IPS-15b (cell line): ENCODE data around the gene SLC4A1.

Experiments used
- H3K27me3 ChIP-seq: one replicate; pipeline ENCODE4 v1.6.1; 2013; ENCODE audit warnings: low read length; ENCODE audit not compliant: control insufficient read depth, insufficient read depth
- H3K36me3 ChIP-seq: one replicate; pipeline ENCODE4 v1.6.1; 2013; ENCODE audit warnings: low read length; ENCODE audit not compliant: control insufficient read depth, insufficient read depth
- H3K4me1 ChIP-seq: one replicate; pipeline ENCODE4 v1.6.1; 2013; ENCODE audit warnings: mild to moderate bottlenecking, low read length; ENCODE audit not compliant: control insufficient read depth, insufficient read depth
- H3K4me3 ChIP-seq: one replicate; pipeline ENCODE4 v1.5.1; 2013; ENCODE audit warnings: low read depth, low read length
- H3K9ac ChIP-seq: one replicate; pipeline ENCODE4 v1.6.1; 2013; ENCODE audit warnings: low read depth, mild to moderate bottlenecking, low read length
- H3K9me3 ChIP-seq: one replicate; pipeline ENCODE4 v1.6.1; 2013; ENCODE audit warnings: mild to moderate bottlenecking, low read length; ENCODE audit not compliant: control insufficient read depth, insufficient read depth

The SLC4A1 gene

DNA sequence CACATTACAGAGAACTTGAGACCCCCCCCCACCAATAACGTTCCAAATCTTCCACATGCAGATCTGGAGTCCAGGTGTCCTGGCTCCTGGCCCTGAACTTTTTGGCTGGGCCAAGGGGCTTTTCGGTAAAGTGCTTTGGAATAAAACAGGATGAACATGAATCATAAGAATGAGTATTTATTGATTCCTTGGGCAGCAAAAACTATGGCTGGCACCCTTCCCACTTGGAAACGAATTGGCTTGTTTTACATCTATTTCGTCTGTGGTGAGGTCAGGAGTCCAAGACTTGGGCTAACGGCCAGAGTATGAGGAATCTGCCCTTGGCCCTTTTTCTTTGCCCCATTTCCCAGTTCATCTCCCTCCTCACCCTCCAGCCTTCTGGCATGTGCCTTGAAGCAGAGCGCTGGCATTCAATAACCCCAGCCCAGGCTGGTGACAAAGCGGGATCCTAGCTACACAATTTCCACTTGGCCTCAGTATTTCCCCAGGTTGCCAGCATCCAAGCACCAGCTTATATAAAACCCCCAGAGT lies 44.3 kb downstream of the SLC4A1 start:
- Histone ChIP-seq H3K4me3 (no peak overlapping the region), H3K4me1 (no peaks in the 10 kb centered on the region), H3K36me3 (no peaks in the 10 kb centered on the region), H3K9me3 (no peaks in the 10 kb centered on the region), H3K27me3 (no peaks in the 10 kb centered on the region), H3K9ac (no peak overlapping the region)

GRCh38 chr17:44222112-44222869 lies 45.6 kb downstream of the SLC4A1 start:
- H3K27me3 ChIP-seq: no peaks in the 10 kb centered on the region
- no peak overlapping the region for H3K9ac ChIP-seq
- no peaks in the 10 kb centered on the region for H3K9me3 ChIP-seq
- H3K4me1 ChIP-seq: peaks cover 6% of the 10 kb centered on the region
- H3K36me3 ChIP-seq: no peaks in the 10 kb centered on the region
- H3K4me3 ChIP-seq: peak overlapping the region; percentile 79

DNA sequence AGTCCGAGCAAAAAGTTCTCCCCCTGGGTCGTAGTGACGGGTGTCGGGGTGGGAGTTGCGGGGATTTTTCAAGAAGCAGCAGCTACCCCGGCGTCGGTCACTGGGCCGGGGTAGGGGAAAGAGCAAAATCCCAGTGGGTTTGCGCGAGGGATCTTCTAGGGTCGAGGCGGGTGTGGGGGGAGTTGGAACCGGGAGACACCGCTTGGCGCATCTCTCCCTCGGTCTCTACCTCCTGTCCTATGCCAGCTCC lies 46.1 kb downstream of the SLC4A1 start:
- H3K4me1 ChIP-seq: peaks cover 6% of the 10 kb centered on the region

DNA sequence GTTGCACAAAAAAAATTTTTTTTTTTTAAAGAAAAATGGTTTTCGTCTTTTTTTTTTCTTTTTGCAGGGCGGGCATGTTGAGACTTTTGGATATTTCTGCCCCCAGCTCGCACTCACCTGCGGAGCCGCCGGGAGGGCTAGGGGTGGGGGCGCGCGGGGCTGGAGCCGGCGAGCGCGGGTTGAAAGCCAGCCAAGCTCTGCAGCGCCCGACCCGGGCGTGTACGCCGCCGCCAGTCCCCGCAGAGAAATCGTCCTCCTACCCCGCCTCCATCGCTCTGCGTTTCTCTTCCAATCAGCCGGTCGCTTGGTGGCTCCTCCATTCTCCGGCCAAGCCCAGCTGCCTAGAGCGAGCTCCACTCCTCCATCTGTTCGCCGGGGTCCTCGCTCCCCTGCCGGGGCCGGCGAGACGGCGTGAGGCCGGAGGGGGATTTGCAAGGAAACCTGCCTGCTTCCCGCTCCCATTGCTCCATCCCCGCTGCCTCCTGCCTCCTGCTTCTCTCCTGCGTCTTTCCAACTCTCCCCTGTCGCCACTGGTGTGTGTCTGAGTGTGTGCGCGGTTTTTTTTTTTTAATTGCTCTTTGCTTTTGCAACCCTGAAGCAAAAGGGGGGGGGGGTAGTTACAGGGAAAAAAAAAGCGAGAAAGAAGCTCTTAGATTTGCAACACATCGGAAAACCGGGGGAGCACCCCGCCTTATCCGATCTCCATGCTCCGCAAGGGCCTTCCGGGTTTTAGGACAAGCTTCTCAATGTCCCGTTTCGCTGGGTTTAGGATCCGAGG lies 46.7 kb downstream of the SLC4A1 start:
- H3K36me3 ChIP-seq: peaks cover 5% of the 10 kb centered on the region

More for the DNA sequence above, 46.1 kb downstream of the SLC4A1 start:
- Histone ChIP-seq H3K9ac (no peak overlapping the region), H3K4me3 (peak overlapping the region; percentile 79), H3K9me3 (no peaks in the 10 kb centered on the region), H3K36me3 (no peaks in the 10 kb centered on the region), H3K27me3 (no peaks in the 10 kb centered on the region)

GRCh38 chr17:44220213-44221083 lies 47.5 kb downstream of the SLC4A1 start:
- peaks cover 6% of the 10 kb centered on the region for H3K4me1 ChIP-seq
- peak overlapping the region; percentile 79 for H3K9ac ChIP-seq
- peak overlapping the region; percentile 79 for H3K4me3 ChIP-seq
- H3K27me3 ChIP-seq: no peaks in the 10 kb centered on the region
- no peaks in the 10 kb centered on the region for H3K9me3 ChIP-seq
- peaks cover 13% of the 10 kb centered on the region for H3K36me3 ChIP-seq

More for the DNA sequence above, 46.7 kb downstream of the SLC4A1 start:
- H3K9me3 ChIP-seq: no peaks in the 10 kb centered on the region
- H3K4me1 ChIP-seq: peaks cover 6% of the 10 kb centered on the region
- H3K27me3 ChIP-seq: no peaks in the 10 kb centered on the region
- H3K4me3 ChIP-seq: peak overlapping the region; percentile 79
- H3K9ac ChIP-seq: peak overlapping the region; percentile 54

GRCh38 chr17:44219616-44220212 lies 48.2 kb downstream of the SLC4A1 start, which contains the start of gene UBTF:
Gene UBTF, minus strand, starts transcription at chr17:44219675. Its CDS starts 1,446 bp downstream, at chr17:44218229.
- H3K4me3 ChIP-seq: peak within 1 kb of the TSS; percentile 79
- H3K27me3 ChIP-seq: no peaks in the 10 kb centered on the region
- H3K9me3 ChIP-seq: no peaks in the 10 kb centered on the region
- peaks cover 6% of the 10 kb centered on the region for H3K4me1 ChIP-seq
- H3K9ac ChIP-seq: peak within 1 kb of the TSS; percentile 79
- H3K36me3 ChIP-seq: peaks cover 20% of the 10 kb centered on the region

GRCh38 chr17:44219108-44219615 lies 48.8 kb downstream of the SLC4A1 start:
- no peaks in the 10 kb centered on the region for H3K9me3 ChIP-seq
- H3K9ac ChIP-seq: peak overlapping the region; percentile 54
- H3K4me1 ChIP-seq: peaks cover 6% of the 10 kb centered on the region
- H3K36me3 ChIP-seq: peaks cover 26% of the 10 kb centered on the region
- H3K27me3 ChIP-seq: no peaks in the 10 kb centered on the region
- H3K4me3 ChIP-seq: peak overlapping the region; percentile 59

DNA sequence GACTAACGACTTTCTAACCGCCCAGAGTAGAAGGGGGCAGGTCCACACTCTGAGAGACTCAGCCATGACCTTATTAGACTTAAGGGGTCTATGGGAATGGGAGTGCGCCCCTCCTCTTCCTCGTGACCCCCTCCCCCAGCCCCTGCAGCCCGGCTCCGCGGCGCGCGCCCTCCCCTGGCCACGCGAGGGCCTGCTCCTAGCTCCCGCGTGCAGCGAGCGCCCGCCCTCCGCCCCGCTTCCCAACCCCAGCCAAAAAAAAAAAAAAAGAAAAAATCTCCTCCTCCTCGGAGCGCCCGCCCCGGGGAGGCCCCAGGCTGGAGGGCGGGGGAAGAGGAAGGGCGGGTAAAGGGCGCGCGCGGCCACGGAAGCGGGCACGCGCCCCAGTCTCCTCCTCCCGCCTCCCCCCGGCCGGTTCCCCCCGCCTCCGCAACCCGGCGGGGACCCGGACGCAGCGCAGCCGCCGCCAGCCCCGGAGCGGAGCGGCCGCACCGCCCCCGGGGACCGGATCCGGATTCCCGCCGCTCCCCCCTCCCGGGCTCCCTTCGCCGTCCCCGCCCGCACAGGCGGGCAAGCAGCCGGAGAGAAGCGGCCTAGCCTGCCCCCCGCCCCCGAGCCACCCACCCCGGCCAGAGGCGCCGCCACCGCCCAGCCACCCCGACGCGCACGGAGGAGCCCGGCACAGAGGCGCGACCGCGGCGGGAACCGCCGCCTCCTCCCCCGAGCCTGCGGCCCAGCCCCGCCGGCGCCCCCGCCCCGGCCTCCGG lies 49.4 kb downstream of the SLC4A1 start:
- peak overlapping the region; percentile 88 for H3K4me3 ChIP-seq
- peaks cover 6% of the 10 kb centered on the region for H3K4me1 ChIP-seq

DNA sequence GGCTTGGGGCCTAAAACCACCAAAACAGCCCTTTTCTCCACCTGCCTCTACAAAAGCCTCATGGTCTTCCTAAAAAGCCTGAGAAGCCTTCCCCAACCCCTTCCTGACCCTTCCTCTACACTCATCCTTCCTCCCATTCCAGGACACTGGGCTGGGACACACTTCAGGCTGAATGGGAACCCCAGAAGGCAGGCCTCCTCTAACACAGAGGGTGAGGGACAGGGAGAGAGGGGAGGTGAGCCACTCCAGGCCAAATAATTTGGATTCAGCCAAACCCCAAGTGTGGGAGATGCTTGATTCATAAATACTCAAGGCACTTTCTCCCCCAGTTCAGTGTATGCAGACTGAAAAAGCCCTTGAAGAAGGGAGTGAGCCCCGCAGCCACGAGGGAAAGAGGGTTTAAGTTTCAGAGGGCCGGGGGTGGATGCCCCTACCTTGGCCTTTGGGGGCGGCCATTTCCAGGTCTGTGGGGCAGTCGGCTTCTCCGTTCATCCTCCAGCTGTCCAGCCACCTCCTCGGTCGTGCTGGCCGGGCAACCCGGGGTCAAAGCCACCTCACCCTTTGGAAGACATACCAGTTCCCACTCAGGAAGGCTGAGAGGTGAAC lies 50.1 kb downstream of the SLC4A1 start:
- Histone ChIP-seq H3K9ac (peak overlapping the region; percentile 81), H3K4me3 (peak overlapping the region; percentile 88), H3K36me3 (peaks cover 32% of the 10 kb centered on the region), H3K9me3 (no peaks in the 10 kb centered on the region), H3K4me1 (peaks cover 6% of the 10 kb centered on the region), H3K27me3 (no peaks in the 10 kb centered on the region)

More for the DNA sequence above, 49.4 kb downstream of the SLC4A1 start:
- peaks cover 26% of the 10 kb centered on the region for H3K36me3 ChIP-seq
- H3K9ac ChIP-seq: peak overlapping the region; percentile 81
- no peaks in the 10 kb centered on the region for H3K27me3 ChIP-seq
- H3K9me3 ChIP-seq: no peaks in the 10 kb centered on the region

GRCh38 chr17:44216694-44217093 lies 51.2 kb downstream of the SLC4A1 start:
- no peak overlapping the region for H3K9ac ChIP-seq

More at GRCh38 chr17:44216694-44217093, 51.2 kb downstream of the SLC4A1 start:
- Histone ChIP-seq H3K27me3 (no peaks in the 10 kb centered on the region), H3K4me3 (no peak overlapping the region), H3K4me1 (peaks cover 6% of the 10 kb centered on the region), H3K9me3 (no peaks in the 10 kb centered on the region), H3K36me3 (peaks cover 37% of the 10 kb centered on the region)
